Right lobe of liver (tissue), 6 donors: ENCODE measurements around the gene PRKAR1B. TPM values are rescaled to one million over a fixed set of nuclear protein-coding genes. Genes with fewer than 3 reads are reported as not detected.

Source experiments
- ATAC-seq, 4 donors: fragments of 200-7000 bp; cut with Tn5 transposase; one replicate each; pipeline ENCODE4 v1.9.1; 2020; ENCODE audit warnings: mild to moderate bottlenecking in 4 of 4, moderate library complexity in 4 of 4
- DNase-seq, 3 donors: peaks; one replicate each; pipeline ENCODE4 v3.0.0-alpha.2; 2020
- H3K27ac ChIP-seq, 3 donors: fragments of 200-600 bp; one replicate each; pipeline ENCODE4 v1.8.0; 2022
- H3K27me3 ChIP-seq, 2 donors: fragments of 200-600 bp; one replicate each; pipeline ENCODE4 v1.8.0; 2022
- H3K36me3 ChIP-seq, 4 donors: fragments of 200-600 bp; sonication (generic) in 1 of 4; one replicate each; pipeline versions ENCODE4 v1.5.1 to v1.8.0; 2017 to 2022; ENCODE audit warnings: control low read depth in 1 of 4
- H3K4me1 ChIP-seq, 4 donors: fragments of 200-600 bp; sonication (generic) in 1 of 4; one replicate each; pipeline versions ENCODE4 v1.5.1 to v1.8.0; 2017 to 2022; ENCODE audit warnings: control low read depth in 1 of 4
- H3K4me3 ChIP-seq, 3 donors: fragments of 200-600 bp; one replicate each; pipeline ENCODE4 v1.8.0; 2022
- H3K9me3 ChIP-seq, 4 donors: fragments of 200-600 bp; sonication (generic) in 1 of 4; one replicate each; pipeline versions ENCODE4 v1.5.1 to v1.8.0; 2017 to 2022; ENCODE audit warnings: control low read depth in 1 of 4
- POLR2A ChIP-seq: fragments of 450-650 bp; IDR thresholded peaks from one replicate; pipeline ENCODE4 v1.6.1; 2017; ENCODE audit warnings: antibody characterized with exemption, mild to moderate bottlenecking
- WGBS: methylation state at CpG from one replicate; pipeline ENCODE4 v1.1.6; 2018; ENCODE audit warnings: low coverage, low lambda C conversion rate; ENCODE audit not compliant: insufficient coverage; ENCODE audit errors: missing lambda C conversion rate; 5-methylcytosine and 5-hydroxymethylcytosine counted together
- intact Hi-C, 2 donors: fragments of 100-400 bp; cut with DNase I; formaldehyde crosslinking; loops; one replicate each; pipeline versions ENCODE4 v1.11.2 to v1.14.1; 2022
- total RNA-seq, 6 experiments: library from RNA; depleted of rRNA in 2 of 6; stranded (reverse); fragments of >200 nt in 2 of 6; fragmentation: NEBNext Ultra II Directional in 3 of 6; extraction: Animal tissue kit (Norgen Biotek cat#: 25700) in 3 of 6; gene quantifications; one replicate each; pipeline versions ENCODE4 v1.1.0 to v1.2.4, GENCODE V29; 2016 to 2023
- TF ChIP-seq, protein P1 (sequence below), 4 donors: fragments of 200-600 bp in 3 of 4; fragments of 450-650 bp in 1 of 4; IDR thresholded peaks; one replicate each; pipeline versions ENCODE4 v1.5.1 to v1.8.0; 2016 to 2022; ENCODE audit warnings: antibody characterized with exemption in 4 of 4, mild to moderate bottlenecking in 2 of 4
- donor health status: DM: no; HTN: yes; CAD: no.
- donor health status: DM: no; HTN: no; CAD: no.
- donor health status: DM: no; HTN: no; CAD: no.
- donor health status: DM: no; HTN: yes; CAD: no.
- donor health status: DM: no; HTN: yes; CAD: no.

PRKAR1B gene
- total RNA-seq, 6 experiments from 2014 or later: 4.7 to 20.8 (median 11.3) TPM

DNA sequence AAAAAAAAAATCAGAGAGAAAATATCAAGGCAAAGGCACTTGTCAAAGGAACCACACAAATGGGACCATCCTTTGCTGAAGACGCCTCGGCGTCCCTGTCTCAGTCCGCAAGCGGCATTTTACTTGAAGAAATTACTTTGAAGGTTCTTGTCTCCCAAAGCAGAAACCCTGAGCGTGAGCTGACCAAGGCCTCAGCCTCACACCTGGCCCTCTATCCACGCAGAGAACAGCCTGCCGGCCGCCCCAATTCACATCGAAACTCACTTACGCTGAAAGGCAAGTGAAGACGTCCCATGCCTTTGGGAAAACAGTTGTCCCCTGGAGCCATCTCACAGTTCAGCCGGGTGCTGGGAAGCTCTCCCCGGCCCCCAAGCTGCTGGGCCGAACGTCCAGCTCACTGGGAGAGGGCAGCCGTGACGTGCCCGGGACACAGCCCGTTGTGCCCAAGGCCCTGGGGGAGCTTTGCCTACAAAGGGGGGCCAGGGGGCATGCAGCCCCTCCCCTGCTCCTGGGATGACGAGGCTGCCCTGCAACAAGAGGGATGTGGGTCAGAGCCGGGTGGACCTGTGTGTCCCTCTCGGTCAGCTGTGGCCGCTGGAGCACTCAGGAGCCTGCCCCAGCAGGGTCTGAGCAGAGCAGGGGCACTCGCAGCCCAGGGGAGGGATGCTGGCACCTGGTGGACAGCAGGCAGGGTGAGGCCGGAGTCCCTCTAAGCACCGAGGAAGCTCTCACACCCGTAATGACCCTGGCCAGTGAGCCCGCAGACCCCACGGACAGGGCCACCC is 157.8 kb downstream of the PRKAR1B start:
- no peaks in the 10 kb centered on the region for H3K4me1 ChIP-seq
- no peaks in the 10 kb centered on the region for H3K36me3 ChIP-seq
- no peak for TF ChIP-seq POLR2A
- TF ChIP-seq, protein P1, sequence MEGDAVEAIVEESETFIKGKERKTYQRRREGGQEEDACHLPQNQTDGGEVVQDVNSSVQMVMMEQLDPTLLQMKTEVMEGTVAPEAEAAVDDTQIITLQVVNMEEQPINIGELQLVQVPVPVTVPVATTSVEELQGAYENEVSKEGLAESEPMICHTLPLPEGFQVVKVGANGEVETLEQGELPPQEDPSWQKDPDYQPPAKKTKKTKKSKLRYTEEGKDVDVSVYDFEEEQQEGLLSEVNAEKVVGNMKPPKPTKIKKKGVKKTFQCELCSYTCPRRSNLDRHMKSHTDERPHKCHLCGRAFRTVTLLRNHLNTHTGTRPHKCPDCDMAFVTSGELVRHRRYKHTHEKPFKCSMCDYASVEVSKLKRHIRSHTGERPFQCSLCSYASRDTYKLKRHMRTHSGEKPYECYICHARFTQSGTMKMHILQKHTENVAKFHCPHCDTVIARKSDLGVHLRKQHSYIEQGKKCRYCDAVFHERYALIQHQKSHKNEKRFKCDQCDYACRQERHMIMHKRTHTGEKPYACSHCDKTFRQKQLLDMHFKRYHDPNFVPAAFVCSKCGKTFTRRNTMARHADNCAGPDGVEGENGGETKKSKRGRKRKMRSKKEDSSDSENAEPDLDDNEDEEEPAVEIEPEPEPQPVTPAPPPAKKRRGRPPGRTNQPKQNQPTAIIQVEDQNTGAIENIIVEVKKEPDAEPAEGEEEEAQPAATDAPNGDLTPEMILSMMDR (IDR thresholded peaks at IDR 0.05): no peak
- no peaks in the 10 kb centered on the region for H3K27me3 ChIP-seq
- no peaks in the 10 kb centered on the region for H3K9me3 ChIP-seq
- no peak overlapping the region for H3K27ac ChIP-seq
- intact Hi-C loops: no loop called here
- 94% methylated on average over 10 of the region's 30 CpGs for WGBS
- no peak overlapping the region for H3K4me3 ChIP-seq
- ATAC-seq: no peak
- no peak for DNase-seq

DNA sequence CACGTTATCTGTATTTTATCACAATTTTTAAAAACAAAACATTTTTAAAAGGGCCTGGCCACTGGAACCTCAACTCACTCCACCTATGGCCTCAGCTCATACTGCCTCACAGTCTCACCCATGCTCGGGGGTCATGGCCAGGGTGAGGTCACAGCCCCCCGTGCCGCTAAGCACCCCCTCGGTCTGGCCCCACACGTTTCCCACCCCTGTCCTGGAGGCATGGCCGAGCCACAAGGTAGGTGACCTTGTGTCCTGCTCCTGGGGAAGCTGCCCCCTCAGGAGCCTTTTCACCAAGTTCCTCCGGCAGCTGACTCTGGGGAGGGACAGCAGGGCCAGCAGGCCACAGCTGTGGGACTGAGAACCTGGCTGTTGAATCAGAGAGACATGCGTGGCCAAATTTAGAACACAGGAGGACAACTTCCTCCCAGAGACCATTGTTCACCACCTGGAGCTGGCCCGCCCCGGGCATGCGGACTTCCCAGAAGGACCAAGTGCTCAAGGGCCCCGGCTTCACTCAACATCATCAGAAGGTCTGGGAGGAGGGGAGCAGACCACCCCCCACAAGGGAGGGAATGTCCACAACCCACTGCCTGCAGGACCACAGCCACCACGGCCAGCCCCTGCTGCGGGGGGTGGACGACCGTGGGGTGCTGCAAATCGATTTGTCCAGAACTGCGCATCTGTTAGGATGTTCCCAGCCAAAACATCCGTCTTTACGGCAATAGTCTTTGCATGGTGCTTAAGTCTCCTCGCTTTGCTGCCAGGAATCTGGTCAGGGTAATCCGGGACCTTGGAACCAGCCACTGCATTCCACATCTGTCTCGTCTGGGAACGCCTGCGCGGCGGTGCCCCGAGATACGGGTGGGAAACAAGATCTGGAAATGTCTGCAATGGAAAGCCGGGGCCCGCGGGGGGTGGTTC is 158.8 kb downstream of the PRKAR1B start:
- H3K27ac ChIP-seq: no peak overlapping the region
- DNase-seq: no peak
- no peaks in the 10 kb centered on the region for H3K9me3 ChIP-seq
- H3K4me3 ChIP-seq: no peak overlapping the region
- WGBS: 86% methylated on average over 15 of the region's 33 CpGs
- H3K27me3 ChIP-seq: no peaks in the 10 kb centered on the region
- no peak for TF ChIP-seq POLR2A
- TF ChIP-seq, protein P1 (IDR thresholded peaks at IDR 0.05): no peak
- intact Hi-C loops: no loop called here
- no peak for ATAC-seq
- H3K36me3 ChIP-seq: no peaks in the 10 kb centered on the region
- no peaks in the 10 kb centered on the region for H3K4me1 ChIP-seq

DNA sequence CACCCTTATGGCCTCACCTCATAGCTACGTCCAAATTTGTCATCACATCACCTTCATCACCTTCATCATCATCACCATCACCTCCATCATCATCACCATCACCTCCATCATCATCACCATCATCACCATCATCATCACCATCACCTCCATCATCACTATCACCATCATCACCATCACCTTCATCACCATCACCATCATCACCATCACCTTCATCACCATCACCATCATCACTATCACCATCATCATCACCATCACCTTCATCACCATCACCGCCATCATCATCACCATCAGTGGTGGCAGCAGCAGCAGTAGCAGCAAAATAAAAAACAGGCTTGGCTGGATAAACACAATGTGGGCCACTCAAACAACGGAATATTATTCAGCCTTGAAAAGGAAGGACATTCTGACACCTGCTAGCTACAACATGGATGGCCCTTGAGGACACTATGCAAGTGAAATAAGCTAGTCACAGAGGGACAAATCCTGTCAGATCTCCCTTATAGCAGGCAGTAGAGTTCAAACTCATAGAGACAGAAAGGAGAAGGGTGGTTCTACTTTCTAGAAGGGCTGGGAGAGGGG is 159.7 kb downstream of the PRKAR1B start:
- ATAC-seq: no peak
- TF ChIP-seq POLR2A: no peak
- TF ChIP-seq, protein P1 (IDR thresholded peaks at IDR 0.05): no peak
- intact Hi-C loops: no loop called here
- WGBS: 92% methylated on average over 2 of the region's 3 CpGs
- H3K36me3 ChIP-seq: no peaks in the 10 kb centered on the region
- H3K9me3 ChIP-seq: no peaks in the 10 kb centered on the region
- H3K27me3 ChIP-seq: no peaks in the 10 kb centered on the region
- no peak overlapping the region for H3K27ac ChIP-seq
- H3K4me1 ChIP-seq: no peaks in the 10 kb centered on the region
- DNase-seq: no peak
- H3K4me3 ChIP-seq: no peak overlapping the region

DNA sequence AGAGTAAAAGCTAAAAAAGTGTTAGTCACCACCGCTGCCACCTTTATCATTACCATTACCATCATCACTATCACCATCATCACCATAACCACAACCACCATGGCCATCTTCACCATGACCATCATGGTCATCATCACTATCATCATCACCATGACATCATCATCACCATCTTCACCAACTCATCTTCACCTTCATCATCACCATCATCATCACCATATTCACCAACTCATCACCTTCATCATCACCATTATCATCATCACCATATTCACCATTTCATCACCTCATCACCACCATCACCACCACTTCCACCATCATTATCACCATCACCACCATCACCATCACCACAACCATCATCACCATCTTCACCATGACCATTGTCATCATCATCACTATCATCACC is 161.0 kb downstream of the PRKAR1B start:
- Histone ChIP-seq H3K9me3 (no peaks in the 10 kb centered on the region), H3K27me3 (no peaks in the 10 kb centered on the region), H3K36me3 (no peaks in the 10 kb centered on the region), H3K27ac (no peak overlapping the region), H3K4me3 (no peak overlapping the region), H3K4me1 (no peaks in the 10 kb centered on the region)
- 83% methylated on average over 1 of the region's 1 CpG for WGBS
- DNase-seq (no peak), ATAC-seq (no peak)
- TF ChIP-seq, protein P1 (IDR thresholded peaks at IDR 0.05): no peak
- no peak for TF ChIP-seq POLR2A
- intact Hi-C loops: no loop called here
